Endothelial cell of umbilical vein (primary cell): ENCODE results near the gene GRK6. TPM values are rescaled to one million over a fixed set of nuclear protein-coding genes. Genes with fewer than 3 reads are reported as not detected.

Source experiments
- BruUV-seq: library from RNA; stranded (reverse); fragments of 400-500 nt; replicated peaks from 2 replicates; lab custom pipeline; 2021; lab: Mats Ljungman, UMichigan
- CTCF ChIA-PET: fragments of 300-600, 350-600 bp; sonication (Branson Sonifier 250); formaldehyde crosslinking; loops from one replicate; lab custom pipeline; 2021; ENCODE audit warnings: antibody characterized with exemption, inconsistent platforms; lab: Charles Lee
- POLR2A ChIA-PET: fragments of 300-600, 350-600 bp; sonication (Branson Sonifier 250); formaldehyde crosslinking; loops from one replicate; lab custom pipeline; 2021; ENCODE audit warnings: antibody characterized with exemption, inconsistent platforms; lab: Charles Lee
- DNase-seq: peaks from one replicate; pipeline ENCODE4 v3.0.0-alpha.2; 2011; ENCODE audit warnings: low read depth, low spot score
- FAIRE-seq: peaks from 2 replicates; lab custom pipeline; 2011; peaks lifted over from hg19 to GRCh38; lab: Jason Lieb, UNC
- H2AFZ ChIP-seq: 2 replicates; pipeline ENCODE4 v1.6.0; 2012; ENCODE audit warnings: low read depth, low read length, control low read depth, inconsistent platforms
- H3K27ac ChIP-seq: 2 replicates; pipeline ENCODE4 v1.5.1; 2011; ENCODE audit warnings: low read depth, mild to moderate bottlenecking, control low read depth, low read length, moderate library complexity; ENCODE audit not compliant: insufficient read depth
- H3K27me3 ChIP-seq, 2 experiments: 2 replicates each; pipeline versions ENCODE4 v1.6.0 to v1.6.1; 2011; ENCODE audit warnings: low read length in 2 of 2, mixed read lengths in 1 of 2; ENCODE audit not compliant: control insufficient read depth in 2 of 2, insufficient read depth in 2 of 2
- H3K36me3 ChIP-seq, 2 experiments: 2 replicates in 1 of 2; 3 replicates in 1 of 2; pipeline ENCODE4 v1.5.1; 2011; ENCODE audit warnings: low read length in 2 of 2, mild to moderate bottlenecking in 1 of 2, moderate library complexity in 1 of 2; ENCODE audit not compliant: control insufficient read depth in 2 of 2, insufficient read depth in 2 of 2; ENCODE audit errors: extremely low read depth in 1 of 2
- H3K4me1 ChIP-seq: 3 replicates; pipeline ENCODE4 v1.5.1; 2011; ENCODE audit warnings: mild to moderate bottlenecking, low read length; ENCODE audit not compliant: control insufficient read depth, insufficient read depth; ENCODE audit errors: extremely low read depth
- H3K4me2 ChIP-seq: 2 replicates; pipeline ENCODE4 v1.6.1; 2011; ENCODE audit warnings: low read length, control low read depth, mixed read lengths; ENCODE audit not compliant: insufficient read depth
- H3K4me3 ChIP-seq, 3 experiments: fragments of 200-600 bp in 1 of 3; sonication (generic), shearing (Covaris generic) in 1 of 3; replicated peaks in 1 of 3; 2 replicates each; pipeline ENCODE4 v1.5.1; 2011 to 2016; ENCODE audit warnings: control low read depth in 3 of 3, low read length in 3 of 3, mild to moderate bottlenecking in 2 of 3, inconsistent platforms in 1 of 3, low read depth in 1 of 3, moderate library complexity in 1 of 3; ENCODE audit not compliant: insufficient read depth in 1 of 3
- H3K79me2 ChIP-seq: 2 replicates; pipeline ENCODE4 v1.6.0; 2012; ENCODE audit warnings: low read length, inconsistent platforms; ENCODE audit not compliant: control insufficient read depth, insufficient read depth
- H3K9ac ChIP-seq: replicated peaks from 2 replicates; pipeline ENCODE3; 2011; ENCODE audit warnings: low read length, control low read depth; ENCODE audit not compliant: insufficient read depth; ENCODE audit errors: extremely low read depth
- H3K9me1 ChIP-seq: replicated peaks from 3 replicates; pipeline ENCODE4 v1.6.0; 2011; ENCODE audit warnings: mild to moderate bottlenecking, low read length; ENCODE audit not compliant: control insufficient read depth, insufficient read depth; ENCODE audit errors: extremely low read depth
- H3K9me3 ChIP-seq: replicated peaks from 2 replicates; pipeline ENCODE4 v1.5.1; 2012; ENCODE audit warnings: low read length, inconsistent platforms; ENCODE audit not compliant: control insufficient read depth, insufficient read depth
- H4K20me1 ChIP-seq: replicated peaks from 2 replicates; pipeline ENCODE3; 2011; ENCODE audit warnings: mild to moderate bottlenecking, low read length; ENCODE audit not compliant: control insufficient read depth, insufficient read depth; ENCODE audit errors: extremely low read depth
- EZH2 ChIP-seq: IDR thresholded peaks from 2 replicates; pipeline ENCODE4 v1.6.1; 2012; ENCODE audit warnings: borderline replicate concordance, low read depth, mild to moderate bottlenecking, moderate library complexity, low read length, inconsistent platforms; ENCODE audit not compliant: severe bottlenecking
- FOS ChIP-seq: IDR thresholded peaks from 2 replicates; pipeline ENCODE4 v1.6.1; 2011; ENCODE audit warnings: mild to moderate bottlenecking, low read length, moderate library complexity, borderline replicate concordance; ENCODE audit not compliant: insufficient read depth
- GATA2 ChIP-seq: IDR thresholded peaks from 2 replicates; pipeline ENCODE4 v1.7.0; 2011; ENCODE audit warnings: low read depth, mild to moderate bottlenecking, moderate library complexity, mixed read lengths, low read length; ENCODE audit not compliant: insufficient read length, insufficient read depth
- JUN ChIP-seq: IDR thresholded peaks from 2 replicates; pipeline ENCODE4 v1.6.1; 2011; ENCODE audit warnings: borderline replicate concordance, low read depth; ENCODE audit not compliant: insufficient read length, insufficient read depth
- MYC ChIP-seq: IDR thresholded peaks from one replicate; pipeline ENCODE4 v1.6.1; 2011; ENCODE audit warnings: mild to moderate bottlenecking, low read depth, low read length
- POLR2A ChIP-seq: IDR thresholded peaks from 2 replicates; pipeline ENCODE4 v1.6.1; 2012; ENCODE audit warnings: low read depth, mild to moderate bottlenecking, control low read depth, low read length
- POLR2AphosphoS5 ChIP-seq: IDR thresholded peaks from 2 replicates; pipeline ENCODE4 v1.6.1; 2012; ENCODE audit warnings: low read depth, mild to moderate bottlenecking, control low read depth, low read length, moderate library complexity; ENCODE audit not compliant: insufficient read depth
- dilution Hi-C: fragments of 300-500 bp; cut with MboI; formaldehyde crosslinking; loops from one replicate; pipeline ENCODE4 v1.15.0; 2019; ENCODE audit warnings: low sequenced_read_pairs; ENCODE audit not compliant: extremely low pct_ligation_motif_present
- intact Hi-C: fragments of 100-400 bp; cut with micrococcal nuclease; formaldehyde crosslinking; loops from one replicate; pipeline ENCODE4 v1.10.0; 2022
- polyA plus RNA-seq, 4 experiments: library from polyadenylated mRNA; depleted of rRNA in 3 of 4; stranded (reverse) in 3 of 4; unstranded in 1 of 4; fragments of >200 nt; gene quantifications; 2 replicates each; pipeline versions ENCODE4 v1.2.1 to v1.2.3, GENCODE V29; 2011 to 2012; ENCODE audit warnings: missing spikeins in 1 of 4
- total RNA-seq: library from RNA; stranded (reverse); gene quantifications from 2 replicates; pipeline ENCODE4 v1.2.3, GENCODE V29; 2021
- TF ChIP-seq, protein P1 (sequence below): IDR thresholded peaks from 2 replicates; pipeline ENCODE4 v1.6.1; 2011; ENCODE audit not compliant: insufficient read depth, insufficient read length
- TF ChIP-seq, protein P2 (sequence below), 2 donors: IDR thresholded peaks; 1 replicate in 1 of 2; 2 replicates in 1 of 2; pipeline ENCODE4 v1.5.1; 2011; ENCODE audit warnings: low read length in 2 of 2, mild to moderate bottlenecking in 2 of 2, moderate library complexity in 2 of 2, control low read depth in 1 of 2, inconsistent platforms in 1 of 2, low read depth in 1 of 2; ENCODE audit not compliant: insufficient read depth in 1 of 2; ENCODE audit errors: extremely low read depth in 1 of 2

GRK6 gene
- total and polyA plus RNA-seq, 2 donors (not counting 3 experiments of a cell fraction or from before 2014, with no cell fraction given): 28.9 to 36.4 TPM

DNA sequence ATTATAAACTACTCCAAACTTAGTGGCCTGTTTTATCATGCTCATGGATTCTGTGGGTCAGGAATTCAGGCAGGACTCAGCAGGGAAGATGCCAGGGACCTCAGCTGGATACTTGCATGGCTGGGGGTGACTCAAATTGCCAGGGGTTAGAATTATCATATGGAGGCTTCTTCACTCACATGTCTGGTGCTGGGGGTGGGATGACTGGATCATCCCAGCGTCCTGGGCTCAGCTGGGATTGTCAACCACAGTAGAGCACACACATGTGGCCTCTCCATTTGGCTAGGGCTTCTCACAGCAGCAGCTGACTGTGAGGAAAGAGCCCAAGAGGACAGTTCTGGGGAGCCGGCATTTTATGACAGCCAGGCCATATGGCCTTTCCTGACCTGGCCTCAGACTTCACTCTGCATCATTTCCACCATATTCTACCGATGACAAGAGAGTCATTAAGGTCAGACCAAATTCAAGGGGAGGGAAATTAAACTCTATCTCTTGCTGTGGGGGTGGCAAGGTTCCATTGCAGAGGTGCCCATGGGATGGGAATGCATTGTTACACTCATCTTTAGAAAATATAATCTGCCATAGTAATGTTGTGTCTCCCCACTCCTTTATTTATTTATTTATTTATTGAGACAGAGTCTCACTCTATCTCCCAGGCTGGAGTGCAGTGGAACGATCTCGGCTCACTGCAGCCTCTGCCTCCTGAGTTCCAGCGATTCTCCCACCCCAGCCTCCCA, 5.2 kb upstream of the GRK6 start:
- POLR2A ChIA-PET: no interaction called here
- Histone ChIP-seq H3K4me2 (no peak overlapping the region), H3K36me3 (no peaks in the 10 kb centered on the region), H3K9me3 (no peaks in the 10 kb centered on the region), H4K20me1 (no peaks in the 10 kb centered on the region), H3K4me3 (no peak overlapping the region), H3K9ac (no peak overlapping the region), H3K27me3 (no peaks in the 10 kb centered on the region), H3K4me1 (peaks cover 6% of the 10 kb centered on the region), H3K79me2 (no peaks in the 10 kb centered on the region), H2AFZ (no peak overlapping the region), H3K27ac (no peak overlapping the region), H3K9me1 (no peaks in the 10 kb centered on the region)
- intact Hi-C loops: no loop called here
- TF ChIP-seq POLR2A (no peak), EZH2 (no peak), JUN (no peak), FOS (no peak), POLR2AphosphoS5 (no peak), GATA2 (no peak), MYC (no peak)
- TF ChIP-seq, protein P1, sequence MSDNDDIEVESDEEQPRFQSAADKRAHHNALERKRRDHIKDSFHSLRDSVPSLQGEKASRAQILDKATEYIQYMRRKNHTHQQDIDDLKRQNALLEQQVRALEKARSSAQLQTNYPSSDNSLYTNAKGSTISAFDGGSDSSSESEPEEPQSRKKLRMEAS: no peak
- TF ChIP-seq, protein P2, sequence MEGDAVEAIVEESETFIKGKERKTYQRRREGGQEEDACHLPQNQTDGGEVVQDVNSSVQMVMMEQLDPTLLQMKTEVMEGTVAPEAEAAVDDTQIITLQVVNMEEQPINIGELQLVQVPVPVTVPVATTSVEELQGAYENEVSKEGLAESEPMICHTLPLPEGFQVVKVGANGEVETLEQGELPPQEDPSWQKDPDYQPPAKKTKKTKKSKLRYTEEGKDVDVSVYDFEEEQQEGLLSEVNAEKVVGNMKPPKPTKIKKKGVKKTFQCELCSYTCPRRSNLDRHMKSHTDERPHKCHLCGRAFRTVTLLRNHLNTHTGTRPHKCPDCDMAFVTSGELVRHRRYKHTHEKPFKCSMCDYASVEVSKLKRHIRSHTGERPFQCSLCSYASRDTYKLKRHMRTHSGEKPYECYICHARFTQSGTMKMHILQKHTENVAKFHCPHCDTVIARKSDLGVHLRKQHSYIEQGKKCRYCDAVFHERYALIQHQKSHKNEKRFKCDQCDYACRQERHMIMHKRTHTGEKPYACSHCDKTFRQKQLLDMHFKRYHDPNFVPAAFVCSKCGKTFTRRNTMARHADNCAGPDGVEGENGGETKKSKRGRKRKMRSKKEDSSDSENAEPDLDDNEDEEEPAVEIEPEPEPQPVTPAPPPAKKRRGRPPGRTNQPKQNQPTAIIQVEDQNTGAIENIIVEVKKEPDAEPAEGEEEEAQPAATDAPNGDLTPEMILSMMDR (IDR thresholded peaks at IDR 0.05; ENCODE audit: extremely low read depth in 1 of 2, insufficient read depth in 1 of 2, low read depth in 1 of 2, low read length in 2 of 2): no peak
- CTCF ChIA-PET: interaction anchor here (0.9 kb wide), 1 partner anchor 12 kb away, joined by 3 read pairs; the partner anchor contains the start of gene F12
- dilution Hi-C loops: no loop called here
- DNase-seq (no peak), FAIRE-seq (no peak)
- BruUV-seq: no TSS peak
